ENCODE measurements around the gene GSTM5.
"Not testable (repeated sequence)": the region's sequence is repeated elsewhere in the genome, so short reads cannot be mapped to it uniquely, and the experiment has no call there.

Gene GSTM5

GRCh38 chr1:109711593-109712320 is at the start of gene GSTM5:
TSS of gene GSTM5 (plus strand) at chr1:109712251. CDS start at chr1:109712313, 62 bp downstream.
- DNase-seq: not testable (repeated sequence)

GRCh38 chr1:109664671-109665070 is 47.4 kb upstream of the GSTM5 start:
- no peak for DNase-seq

- peak; percentile 84 for DNase-seq
These were observed 44.5 kb upstream of the GSTM5 start, which contains the start of gene GSTM2 for GRCh38 chr1:109667452-109668122. TSS of gene GSTM2 (plus strand) at chr1:109668057. CDS start at chr1:109668116, 59 bp downstream.

- DNase-seq: no peak
These were observed 43.8 kb upstream of the GSTM5 start for GRCh38 chr1:109668123-109668775.

- DNase-seq: peak; percentile 32
These were observed 42.7 kb upstream of the GSTM5 start for GRCh38 chr1:109669246-109669948.

GRCh38 chr1:109669949-109670302 is 42.1 kb upstream of the GSTM5 start:
- DNase-seq: not testable (repeated sequence)

- peak; percentile 0 for DNase-seq
These were observed 41.0 kb upstream of the GSTM5 start for GRCh38 chr1:109671067-109671466.

- not testable (repeated sequence) for DNase-seq
These were observed 38.2 kb upstream of the GSTM5 start for GRCh38 chr1:109673861-109674260.

- not testable (repeated sequence) for DNase-seq
These were observed 35.2 kb upstream of the GSTM5 start for GRCh38 chr1:109676683-109677381.

GRCh38 chr1:109677459-109677858 is 34.6 kb upstream of the GSTM5 start:
- peak; percentile 0 for DNase-seq

GRCh38 chr1:109678637-109679036 is 33.4 kb upstream of the GSTM5 start:
- DNase-seq: not testable (repeated sequence)

- DNase-seq: not testable (repeated sequence)
These were observed 27.3 kb upstream of the GSTM5 start for GRCh38 chr1:109684777-109685176.

GRCh38 chr1:109685399-109685798 is 26.7 kb upstream of the GSTM5 start:
- not testable (repeated sequence) for DNase-seq

- DNase-seq: not testable (repeated sequence)
These were observed 26.2 kb upstream of the GSTM5 start for GRCh38 chr1:109685890-109686289.

- DNase-seq: not testable (repeated sequence)
These were observed 24.9 kb upstream of the GSTM5 start for GRCh38 chr1:109687109-109687508.

GRCh38 chr1:109687641-109688499 is 24.2 kb upstream of the GSTM5 start, which contains the start of gene GSTM1:
TSS of gene GSTM1 (plus strand) at chr1:109687817. CDS start at chr1:109687874, 57 bp downstream.
- no peak for DNase-seq

- no peak for DNase-seq
These were observed 22.1 kb upstream of the GSTM5 start for GRCh38 chr1:109689844-109690405.

- DNase-seq: no peak
These were observed 20.3 kb upstream of the GSTM5 start for GRCh38 chr1:109691759-109692158.

- not testable (repeated sequence) for DNase-seq
These were observed 17.7 kb upstream of the GSTM5 start for GRCh38 chr1:109694400-109694799.

- not testable (repeated sequence) for DNase-seq
These were observed 16.9 kb upstream of the GSTM5 start for GRCh38 chr1:109695138-109695537.

- no peak for DNase-seq
These were observed 15.0 kb upstream of the GSTM5 start for GRCh38 chr1:109697066-109697465.
